Neural cell (in vitro differentiated cells): ENCODE measurements around the gene RNLS. TPM values are rescaled to one million over a fixed set of nuclear protein-coding genes. Genes with fewer than 3 reads are reported as not detected.

Experiments
- H2AFZ ChIP-seq: fragments of 200-600, 300-800 bp; sonication (generic), shearing (Covaris generic); 2 replicates; pipeline ENCODE4 v1.6.0; 2014; ENCODE audit warnings: low read depth, mild to moderate bottlenecking, antibody characterized with exemption, low read length, moderate library complexity
- H3F3A ChIP-seq: fragments of 200-600 bp; shearing (Covaris generic); 2 replicates; pipeline ENCODE4 v1.6.1; 2016; ENCODE audit warnings: mild to moderate bottlenecking, moderate library complexity, mixed read lengths, antibody characterized with exemption, low read length; ENCODE audit not compliant: insufficient read depth, poor library complexity, severe bottlenecking
- H3K27ac ChIP-seq: fragments of 200-600, 300-800 bp; sonication (generic), shearing (Covaris generic); 2 replicates; pipeline ENCODE4 v1.5.1; 2014; ENCODE audit warnings: mild to moderate bottlenecking, low read length, moderate library complexity
- H3K27me3 ChIP-seq: fragments of 300-800, 200-600 bp; sonication (generic), shearing (Covaris generic); 2 replicates; pipeline ENCODE4 v1.6.0; 2014; ENCODE audit warnings: mild to moderate bottlenecking, low read depth, low read length, moderate library complexity; ENCODE audit not compliant: insufficient read depth
- H3K36me3 ChIP-seq: fragments of 300-800, 200-600 bp; sonication (generic), shearing (Covaris generic); 2 replicates; pipeline ENCODE4 v1.5.1; 2014; ENCODE audit warnings: mild to moderate bottlenecking, antibody characterized with exemption, low read length, moderate library complexity; ENCODE audit not compliant: insufficient read depth
- H3K4me2 ChIP-seq: fragments of 300-800, 200-600 bp; sonication (generic), shearing (Covaris generic); 2 replicates; pipeline ENCODE4 v1.6.0; 2014; ENCODE audit warnings: mild to moderate bottlenecking, low read length
- H3K4me3 ChIP-seq: fragments of 300-800, 200-600 bp; sonication (generic), shearing (Covaris generic); 2 replicates; pipeline ENCODE4 v1.5.1; 2014; ENCODE audit warnings: mild to moderate bottlenecking, low read length, moderate library complexity
- H3K79me2 ChIP-seq: fragments of 200-600 bp; shearing (Covaris generic); replicated peaks from 2 replicates; pipeline ENCODE4 v1.6.0; 2014; ENCODE audit warnings: mild to moderate bottlenecking, low read length, moderate library complexity; ENCODE audit not compliant: insufficient read depth
- H3K9ac ChIP-seq: fragments of 300-800, 200-600 bp; sonication (generic), shearing (Covaris generic); 2 replicates; pipeline ENCODE4 v1.6.1; 2016; ENCODE audit warnings: mild to moderate bottlenecking, low read length, mixed read lengths
- H3K9me2 ChIP-seq: fragments of 200-600 bp; shearing (Covaris generic); 2 replicates; pipeline ENCODE4 v1.6.1; 2016; ENCODE audit warnings: mild to moderate bottlenecking, low read length, mixed read lengths; ENCODE audit not compliant: insufficient read depth
- H3K9me3 ChIP-seq: fragments of 200-600, 300-800 bp; sonication (generic), shearing (Covaris generic); 2 replicates; pipeline ENCODE4 v1.6.1; 2016; ENCODE audit warnings: mild to moderate bottlenecking, mixed run types, low read length, moderate library complexity, mixed read lengths
- H4K20me1 ChIP-seq: fragments of 200-600 bp; shearing (Covaris generic); 2 replicates; pipeline ENCODE4 v1.6.1; 2016; ENCODE audit warnings: mild to moderate bottlenecking, mixed run types; ENCODE audit not compliant: insufficient read depth
- CTCF ChIP-seq: fragments of 450-650 bp; IDR thresholded peaks from 2 replicates; pipeline ENCODE4 v1.5.1; 2014; ENCODE audit warnings: antibody characterized with exemption, mild to moderate bottlenecking, moderate library complexity; ENCODE audit not compliant: poor library complexity, severe bottlenecking
- EP300 ChIP-seq: fragments of 450-650 bp; conservative IDR thresholded peaks from 2 replicates; pipeline ENCODE4 v1.6.1; 2014; ENCODE audit warnings: antibody characterized with exemption, mild to moderate bottlenecking, moderate library complexity; ENCODE audit not compliant: poor library complexity, severe bottlenecking
- EZH2 ChIP-seq: fragments of 200-600, 300-800 bp; shearing (Covaris generic), sonication (generic); IDR thresholded peaks from 2 replicates; pipeline ENCODE4 v1.6.1; 2014; ENCODE audit warnings: antibody characterized with exemption, low read length, borderline replicate concordance, mild to moderate bottlenecking; ENCODE audit not compliant: insufficient read depth, poor library complexity, severe bottlenecking
- MXI1 ChIP-seq: fragments of 450-650 bp; conservative IDR thresholded peaks from 2 replicates; pipeline ENCODE4 v1.6.1; 2014; ENCODE audit warnings: antibody characterized with exemption, mild to moderate bottlenecking; ENCODE audit not compliant: poor library complexity, severe bottlenecking
- POLR2AphosphoS5 ChIP-seq: IDR thresholded peaks from 2 replicates; pipeline ENCODE4 v1.6.1; 2012
- RAD21 ChIP-seq: fragments of 450-650 bp; conservative IDR thresholded peaks from 2 replicates; pipeline ENCODE4 v1.6.1; 2014; ENCODE audit warnings: antibody characterized with exemption, mild to moderate bottlenecking, moderate library complexity
- REST ChIP-seq: IDR thresholded peaks from 2 replicates; pipeline ENCODE4 v1.6.1; 2012; ENCODE audit warnings: borderline replicate concordance
- SMC3 ChIP-seq: fragments of 450-650 bp; conservative IDR thresholded peaks from 2 replicates; pipeline ENCODE4 v1.6.1; 2014; ENCODE audit warnings: antibody characterized with exemption, mild to moderate bottlenecking, moderate library complexity; ENCODE audit not compliant: poor library complexity
- TAF1 ChIP-seq: IDR thresholded peaks from 2 replicates; pipeline ENCODE4 v1.6.1; 2012; ENCODE audit warnings: low read depth
- polyA plus RNA-seq: library from polyadenylated mRNA; depleted of rRNA; stranded (reverse); fragments of >200 nt; gene quantifications from 2 replicates; pipeline ENCODE4 v1.2.3, GENCODE V29; 2014

The RNLS gene
- polyA plus RNA-seq, 1 donor from 2014 or later, result 0.20 TPM

GRCh38 chr10:88297103-88297502 is 286.0 kb downstream of the RNLS start:
- Histone ChIP-seq H2AFZ (no peak overlapping the region), H4K20me1 (no peaks in the 10 kb centered on the region), H3K9me3 (no peaks in the 10 kb centered on the region), H3K4me2 (no peak overlapping the region), H3K36me3 (no peaks in the 10 kb centered on the region), H3K9me2 (no peaks in the 10 kb centered on the region), H3K9ac (no peak overlapping the region), H3K4me3 (no peak overlapping the region), H3K27ac (no peak overlapping the region), H3K27me3 (no peaks in the 10 kb centered on the region), H3K79me2 (no peaks in the 10 kb centered on the region), H3F3A (no peaks in the 10 kb centered on the region)
- TF ChIP-seq REST (no peak), EZH2 (no peak), MXI1 (no peak), TAF1 (no peak), RAD21 (no peak), CTCF (no peak), EP300 (no peak), SMC3 (no peak), POLR2AphosphoS5 (no peak)

GRCh38 chr10:88293651-88294230 is 289.4 kb downstream of the RNLS start:
- no peak for TF ChIP-seq CTCF
- TF ChIP-seq TAF1, result no peak
- TF ChIP-seq SMC3, result no peak
- no peak for TF ChIP-seq REST
- no peak for TF ChIP-seq RAD21
- TF ChIP-seq POLR2AphosphoS5, result no peak
- TF ChIP-seq MXI1, result no peak
- TF ChIP-seq EZH2, result no peak
- TF ChIP-seq EP300, result no peak
- no peaks in the 10 kb centered on the region for H3K27me3 ChIP-seq
- H3K9me2 ChIP-seq, result no peaks in the 10 kb centered on the region
- no peaks in the 10 kb centered on the region for H3K79me2 ChIP-seq
- H3K4me3 ChIP-seq, result no peak overlapping the region
- H3F3A ChIP-seq, result peaks cover 2% of the 10 kb centered on the region
- H3K9ac ChIP-seq, result no peak overlapping the region
- H4K20me1 ChIP-seq, result no peaks in the 10 kb centered on the region
- no peak overlapping the region for H3K4me2 ChIP-seq
- H3K36me3 ChIP-seq, result no peaks in the 10 kb centered on the region
- no peak overlapping the region for H2AFZ ChIP-seq
- H3K27ac ChIP-seq, result no peak overlapping the region
- H3K9me3 ChIP-seq, result no peaks in the 10 kb centered on the region
